ENCODE data around the gene BRAP. TPM values are rescaled to one million over a fixed set of nuclear protein-coding genes. Genes with fewer than 3 reads are reported as not detected.
"Not testable (repeated sequence)": the region's sequence is repeated elsewhere in the genome, so short reads cannot be mapped to it uniquely, and the experiment has no call there.

Gene BRAP
- total RNA-seq, 4 donors from 2014 or later, result 21.7 to 26.5 (median 23.1) TPM

DNA sequence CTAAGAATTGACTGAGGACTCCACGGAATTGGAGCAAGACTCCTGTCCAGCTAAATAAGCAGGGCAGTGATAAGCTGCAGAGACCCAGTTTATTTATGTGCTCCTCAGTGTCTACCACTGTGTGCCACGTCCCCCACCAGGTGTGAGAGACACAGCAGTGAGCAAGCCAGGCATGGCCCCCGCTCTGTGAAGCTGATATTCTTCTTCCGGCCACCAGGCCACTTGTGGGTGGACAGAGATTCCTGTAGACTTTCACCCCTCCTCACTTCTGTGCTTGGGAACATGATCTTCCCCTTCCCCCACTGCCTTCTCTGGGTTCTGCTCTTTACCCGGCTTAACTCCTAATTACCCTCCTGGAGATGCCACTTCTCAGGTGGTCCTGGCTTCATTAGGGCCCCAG is 21.3 kb downstream of the BRAP start:
- Histone ChIP-seq H3K4me3 (no peak overlapping the region), H3K9me3 (no peaks in the 10 kb centered on the region), H3K36me3 (peaks cover 3 to 99% of the 10 kb centered on the region in 2 donors), H3K27ac (no peak overlapping the region), H3K4me1 (no peaks in the 10 kb centered on the region), H3K27me3 (no peaks in the 10 kb centered on the region)
- TF ChIP-seq, protein P1, sequence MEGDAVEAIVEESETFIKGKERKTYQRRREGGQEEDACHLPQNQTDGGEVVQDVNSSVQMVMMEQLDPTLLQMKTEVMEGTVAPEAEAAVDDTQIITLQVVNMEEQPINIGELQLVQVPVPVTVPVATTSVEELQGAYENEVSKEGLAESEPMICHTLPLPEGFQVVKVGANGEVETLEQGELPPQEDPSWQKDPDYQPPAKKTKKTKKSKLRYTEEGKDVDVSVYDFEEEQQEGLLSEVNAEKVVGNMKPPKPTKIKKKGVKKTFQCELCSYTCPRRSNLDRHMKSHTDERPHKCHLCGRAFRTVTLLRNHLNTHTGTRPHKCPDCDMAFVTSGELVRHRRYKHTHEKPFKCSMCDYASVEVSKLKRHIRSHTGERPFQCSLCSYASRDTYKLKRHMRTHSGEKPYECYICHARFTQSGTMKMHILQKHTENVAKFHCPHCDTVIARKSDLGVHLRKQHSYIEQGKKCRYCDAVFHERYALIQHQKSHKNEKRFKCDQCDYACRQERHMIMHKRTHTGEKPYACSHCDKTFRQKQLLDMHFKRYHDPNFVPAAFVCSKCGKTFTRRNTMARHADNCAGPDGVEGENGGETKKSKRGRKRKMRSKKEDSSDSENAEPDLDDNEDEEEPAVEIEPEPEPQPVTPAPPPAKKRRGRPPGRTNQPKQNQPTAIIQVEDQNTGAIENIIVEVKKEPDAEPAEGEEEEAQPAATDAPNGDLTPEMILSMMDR (IDR thresholded peaks at IDR 0.05), result no peak
- TF ChIP-seq POLR2A (IDR thresholded peaks at IDR 0.05) (no peak), EP300 (IDR thresholded peaks at IDR 0.05) (no peak), POLR2AphosphoS5 (IDR thresholded peaks at IDR 0.05) (no peak)
- WGBS, 2 donors (ENCODE audit: low coverage in 1 of 2), result 63 to 77% methylated on average over 3 to 4 of the region's 5 CpGs
- ATAC-seq, result no peak

- no peak overlapping the region for H3K27ac ChIP-seq
- TF ChIP-seq, protein P1 (IDR thresholded peaks at IDR 0.05), result no peak
- TF ChIP-seq POLR2AphosphoS5 (IDR thresholded peaks at IDR 0.05) (no peak), POLR2A (IDR thresholded peaks at IDR 0.05) (no peak), EP300 (IDR thresholded peaks at IDR 0.05) (no peak)
- 75 to 93% methylated on average over 3 to 4 of the region's 4 CpGs for WGBS, 2 donors (ENCODE audit: low coverage in 1 of 2)
- ATAC-seq, result no peak
- H3K4me1 ChIP-seq, result no peaks in the 10 kb centered on the region
- no peaks in the 10 kb centered on the region for H3K9me3 ChIP-seq
- no peak overlapping the region for H3K4me3 ChIP-seq
- H3K36me3 ChIP-seq, result peaks cover 0 to 100% of the 10 kb centered on the region in 2 donors
- no peaks in the 10 kb centered on the region for H3K27me3 ChIP-seq
Observed at GRCh38 chr12:111656016-111656415, 29.7 kb downstream of the BRAP start.

- no peak for ATAC-seq
- Histone ChIP-seq H3K27me3 (no peaks in the 10 kb centered on the region), H3K9me3 (no peaks in the 10 kb centered on the region), H3K4me3 (no peak overlapping the region), H3K27ac (no peak overlapping the region), H3K4me1 (no peaks in the 10 kb centered on the region), H3K36me3 (peaks cover 0 to 100% of the 10 kb centered on the region in 2 donors)
- TF ChIP-seq POLR2A (IDR thresholded peaks at IDR 0.05) (no peak), POLR2AphosphoS5 (IDR thresholded peaks at IDR 0.05) (no peak), EP300 (IDR thresholded peaks at IDR 0.05) (no peak)
- TF ChIP-seq, protein P1 (IDR thresholded peaks at IDR 0.05), result no peak
- WGBS, 2 donors (ENCODE audit: low coverage in 1 of 2), result 85 to 87% methylated on average over 3 of the region's 3 CpGs
Observed at GRCh38 chr12:111655356-111655755, 30.4 kb downstream of the BRAP start.

GRCh38 chr12:111653596-111653995 is 32.2 kb downstream of the BRAP start:
- Histone ChIP-seq H3K9me3 (no peaks in the 10 kb centered on the region), H3K4me1 (no peaks in the 10 kb centered on the region), H3K4me3 (no peak overlapping the region), H3K27me3 (no peaks in the 10 kb centered on the region), H3K36me3 (peaks cover 0 to 100% of the 10 kb centered on the region in 2 donors), H3K27ac (no peak overlapping the region)
- 84 to 89% methylated on average over 6 of the region's 6 CpGs for whole genome bisulfite sequencing, 2 donors (ENCODE audit: low coverage in 1 of 2)
- ATAC-seq, result no peak
- TF ChIP-seq POLR2AphosphoS5 (IDR thresholded peaks at IDR 0.05) (no peak), POLR2A (IDR thresholded peaks at IDR 0.05) (no peak), EP300 (IDR thresholded peaks at IDR 0.05) (no peak)
- TF ChIP-seq, protein P1 (IDR thresholded peaks at IDR 0.05), result no peak

DNA sequence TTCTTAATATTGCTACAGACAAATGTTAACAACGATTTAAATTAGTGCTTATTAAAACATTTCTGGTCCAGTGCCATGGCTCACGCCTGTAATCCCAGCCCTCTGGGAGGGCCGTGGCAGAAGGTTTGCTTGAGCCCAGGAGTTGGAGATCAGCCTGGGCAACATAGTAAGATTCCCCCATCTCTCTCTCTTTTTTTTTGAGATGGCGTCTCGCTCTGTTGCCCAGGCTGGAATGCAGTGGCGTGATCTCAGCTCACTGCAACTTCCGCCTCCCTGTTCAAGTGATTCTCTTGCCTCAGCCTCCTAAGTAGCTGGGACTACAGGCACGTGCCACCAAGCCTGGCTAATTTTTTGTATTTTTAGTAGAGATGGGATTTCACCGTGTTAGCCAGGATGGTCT is 33.2 kb downstream of the BRAP start:
- not testable (repeated sequence) for ATAC-seq, H3K27me3 ChIP-seq, H3K27ac ChIP-seq, H3K4me1 ChIP-seq, H3K4me3 ChIP-seq, H3K9me3 ChIP-seq
- peaks cover 0 to 100% of the 10 kb centered on the region in 2 donors for H3K36me3 ChIP-seq
- 91 to 94% methylated on average over 6 to 7 of the region's 9 CpGs for WGBS, 2 donors (ENCODE audit: low coverage in 1 of 2)
